Stimulated activated CD4-positive, alpha-beta T cell treated with anti-CD3 and anti-CD28 coated beads, Interleukin-15, amount 100 ng/mL, for 1 hour (primary cell): ENCODE results near the gene COA8.

Experiments
- DNase-seq, 2 donors: peaks; one replicate each; pipeline ENCODE4 v3.0.0-alpha.2; 2020; ENCODE audit warnings: low read depth in 1 of 2, low spot score in 1 of 2

The COA8 gene

GRCh38 chr14:103621860-103622259, 59.1 kb downstream of the COA8 start:
- no peak for DNase-seq

GRCh38 chr14:103623308-103623707, 60.5 kb downstream of the COA8 start:
- DNase-seq: no peak

GRCh38 chr14:103623883-103624482, 61.2 kb downstream of the COA8 start:
- no peak for DNase-seq

GRCh38 chr14:103624860-103625259, 62.1 kb downstream of the COA8 start:
- DNase-seq: no peak

GRCh38 chr14:103625356-103626095, 62.8 kb downstream of the COA8 start:
- no peak for DNase-seq

- no peak for DNase-seq
Measured at GRCh38 chr14:103626146-103626850, 63.5 kb downstream of the COA8 start.

GRCh38 chr14:103627073-103628025, 64.6 kb downstream of the COA8 start:
- no peak for DNase-seq

GRCh38 chr14:103628221-103628683, 65.5 kb downstream of the COA8 start:
- no peak for DNase-seq

- DNase-seq: peak; percentile 70 to 88
Measured at GRCh38 chr14:103628684-103629502, 66.1 kb downstream of the COA8 start, which contains the start of gene KLC1. TSS of gene KLC1 (plus strand) at chr14:103629211. CDS start at chr14:103654565, 25,354 bp downstream.

GRCh38 chr14:103629503-103630121, 66.9 kb downstream of the COA8 start:
- DNase-seq: peak in 1 of 2 donors; percentile 30

GRCh38 chr14:103630364-103631108, 67.8 kb downstream of the COA8 start:
- no peak for DNase-seq

- DNase-seq: no peak
Measured at GRCh38 chr14:103633391-103633790, 70.6 kb downstream of the COA8 start.

- no peak for DNase-seq
Measured at GRCh38 chr14:103634156-103634555, 71.4 kb downstream of the COA8 start.

GRCh38 chr14:103638594-103638993, 75.8 kb downstream of the COA8 start:
- DNase-seq: no peak
